Activated T-helper 9 cell treated with anti-CD3 and anti-CD28 coated beads, Interleukin-2, amount 50 U/mL, for 16 hours (primary cell): ENCODE measurements around the gene CCDC13.

ENCODE experiments used
- DNase-seq: peaks from one replicate; pipeline ENCODE4 v3.0.0-alpha.2; 2020; ENCODE audit warnings: low read depth

CCDC13 gene

DNA sequence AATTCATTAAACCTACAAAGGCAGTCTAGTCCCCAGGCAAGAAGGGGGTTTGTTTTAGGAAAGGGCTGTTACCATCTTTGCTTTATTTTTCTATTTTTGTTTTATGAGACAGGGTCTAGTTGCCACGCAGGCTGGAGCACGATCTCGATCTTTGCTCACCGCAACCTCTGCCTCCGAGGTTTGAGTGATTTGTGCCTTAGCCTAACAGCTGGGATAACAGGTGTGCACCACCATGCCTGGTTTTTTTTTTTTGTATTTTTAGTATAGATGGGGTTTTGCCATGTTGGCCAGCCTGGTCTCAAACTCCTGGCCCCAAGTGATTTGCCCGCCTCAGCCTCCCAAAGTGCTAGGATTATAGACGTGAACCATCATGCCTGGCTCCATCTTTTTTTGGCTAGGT is 26.3 kb upstream of the CCDC13 start:
- DNase-seq = no peak

DNA sequence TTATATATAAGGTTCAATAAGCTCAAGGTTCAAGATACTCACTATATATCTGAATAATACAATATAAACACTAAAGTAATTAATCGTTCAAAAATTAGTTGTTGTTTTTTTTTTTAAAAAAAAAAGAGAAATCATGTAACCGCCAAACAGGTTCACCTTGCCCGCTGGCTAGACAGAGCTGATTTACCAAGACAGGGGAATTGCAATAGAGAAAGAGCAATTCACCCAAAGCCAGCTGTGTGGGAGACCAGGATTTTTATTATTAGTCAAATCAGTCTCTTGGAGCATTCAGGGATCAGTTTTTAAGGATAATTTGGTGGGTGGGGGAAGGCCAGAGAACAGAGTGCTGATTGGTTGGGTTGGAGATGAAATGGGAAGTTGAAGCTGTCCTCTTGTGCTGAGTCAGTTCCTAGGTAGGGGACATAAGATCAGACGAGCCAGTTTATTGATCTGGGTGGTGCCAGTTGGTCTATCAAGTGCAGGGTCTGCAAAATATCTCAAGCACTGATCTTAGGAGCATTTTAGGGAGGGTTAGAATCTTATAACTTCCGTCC is 23.4 kb upstream of the CCDC13 start:
- DNase-seq = no peak

DNA sequence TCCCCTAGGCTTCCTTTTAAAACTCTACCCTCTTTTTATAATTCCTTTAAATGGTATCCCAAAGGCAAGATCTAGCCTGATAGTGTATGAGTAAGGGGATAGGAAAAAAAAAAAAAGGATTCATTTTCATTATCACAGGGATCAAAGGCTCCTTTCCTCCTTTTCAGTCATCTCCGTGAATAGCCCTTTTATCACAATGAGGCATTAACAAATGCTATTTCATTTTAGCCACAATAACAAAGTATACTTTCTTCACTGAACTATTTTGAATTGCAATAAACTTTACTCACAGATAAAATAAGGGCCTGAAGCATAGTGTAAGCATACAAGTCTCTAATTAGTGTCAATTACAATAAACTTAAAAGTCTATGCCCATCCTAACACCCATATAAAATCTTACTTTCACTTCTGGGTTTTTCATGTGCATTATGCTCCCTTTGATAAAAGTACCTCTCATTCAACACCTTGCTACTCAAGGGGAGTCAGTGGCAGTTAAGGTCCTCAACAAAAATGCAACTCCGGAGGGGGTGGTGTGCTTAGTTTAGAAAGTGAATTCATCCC is 22.6 kb upstream of the CCDC13 start:
- no peak for DNase-seq

DNA sequence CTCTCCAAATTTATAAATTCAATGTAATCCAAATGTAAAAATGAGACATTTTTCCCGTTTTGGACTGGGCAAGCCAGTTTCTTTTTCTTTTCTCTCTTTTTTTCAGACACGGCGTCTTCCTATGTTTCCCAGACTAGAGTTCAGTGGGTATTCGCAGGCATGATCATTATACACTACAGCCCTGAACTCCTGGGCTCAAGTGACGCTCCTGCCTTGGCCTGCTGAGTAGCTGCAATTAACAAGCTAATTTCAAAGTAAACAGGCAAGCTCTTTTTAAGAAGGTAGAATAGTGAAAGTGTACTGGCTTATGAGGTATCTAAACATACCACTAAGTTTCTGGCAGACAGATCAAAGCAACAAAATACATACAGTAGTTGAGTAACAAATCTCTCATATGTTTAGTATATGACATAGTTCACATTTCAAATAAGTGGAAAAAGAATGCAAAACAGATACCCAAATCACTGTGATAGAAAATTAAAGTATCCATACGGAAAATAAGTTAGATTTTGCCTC is 17.7 kb upstream of the CCDC13 start:
- DNase-seq = no peak

DNA sequence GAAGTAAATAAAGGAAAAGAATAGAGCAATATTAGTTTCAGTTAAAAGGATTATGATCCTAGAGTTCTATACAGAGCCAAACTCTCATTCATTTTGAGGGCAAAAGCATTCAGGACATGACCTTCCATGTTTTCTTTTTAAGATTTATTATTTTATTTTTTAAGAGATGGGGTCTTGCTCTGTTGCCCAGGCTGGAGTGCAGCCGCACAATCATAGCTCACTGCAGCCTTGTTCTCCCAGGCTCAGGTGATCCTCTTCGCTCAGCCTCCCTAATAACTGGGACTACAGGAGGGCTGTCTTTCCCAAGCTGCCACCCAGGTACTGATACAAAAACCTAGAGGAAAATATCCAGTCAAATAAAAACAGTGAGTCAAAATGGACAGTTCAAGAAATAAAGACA is 13.6 kb upstream of the CCDC13 start:
- no peak for DNase-seq

DNA sequence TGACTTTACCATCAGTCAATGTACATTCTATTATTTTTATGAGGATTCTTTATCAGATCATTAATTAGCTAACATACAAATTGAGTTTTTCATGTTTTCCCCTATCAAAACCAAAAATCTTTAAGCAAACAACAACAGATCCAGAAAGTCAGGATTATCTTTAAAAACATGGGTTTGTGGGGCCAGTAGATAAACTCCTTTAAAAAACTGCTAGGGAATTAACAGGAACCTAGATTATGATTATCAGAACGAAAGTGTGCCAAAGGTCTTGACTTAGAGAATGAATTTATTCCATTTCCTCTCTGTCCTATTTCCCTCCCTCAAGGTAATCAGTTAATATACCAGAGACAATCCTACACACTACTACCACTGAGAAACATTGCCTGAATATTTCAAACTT is 13.2 kb upstream of the CCDC13 start:
- no peak for DNase-seq

DNA sequence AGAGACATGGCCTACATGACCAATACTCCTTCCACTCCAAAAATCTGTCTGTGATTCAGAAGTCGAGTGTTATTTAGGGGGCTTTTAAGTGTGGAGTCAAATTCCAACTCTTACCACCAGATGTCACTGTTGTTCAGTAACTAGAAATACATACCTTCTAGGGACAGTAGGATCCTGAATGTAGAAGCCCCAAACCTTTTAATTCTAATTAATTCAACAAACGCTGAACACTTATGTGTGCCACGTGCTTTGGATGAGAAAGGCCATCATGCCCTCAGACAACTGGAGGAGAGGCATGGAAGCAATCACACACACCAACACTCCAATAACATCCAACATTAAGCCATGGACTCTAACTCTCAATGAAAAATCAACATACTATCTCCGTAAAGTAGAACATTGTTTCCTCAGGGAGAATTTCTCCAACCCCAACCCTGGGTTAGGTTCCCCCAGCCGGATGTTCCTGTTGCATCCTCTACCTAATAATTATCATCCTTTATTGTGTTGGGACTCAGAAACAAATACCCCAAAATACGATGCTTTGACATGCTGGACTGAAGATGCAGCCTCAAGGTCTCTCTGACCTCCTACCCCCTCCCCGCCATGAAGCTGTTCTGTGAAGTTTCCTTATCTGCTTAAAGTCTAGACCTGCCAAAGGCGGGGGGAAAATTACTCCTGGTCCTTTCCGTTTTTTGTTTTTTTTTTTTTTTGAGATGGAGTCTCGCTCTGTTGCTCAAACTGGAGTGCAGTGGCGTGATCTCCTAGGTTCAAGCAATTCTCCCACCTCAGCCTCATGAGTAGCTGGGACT is 8.0 kb upstream of the CCDC13 start:
- DNase-seq = no peak

DNA sequence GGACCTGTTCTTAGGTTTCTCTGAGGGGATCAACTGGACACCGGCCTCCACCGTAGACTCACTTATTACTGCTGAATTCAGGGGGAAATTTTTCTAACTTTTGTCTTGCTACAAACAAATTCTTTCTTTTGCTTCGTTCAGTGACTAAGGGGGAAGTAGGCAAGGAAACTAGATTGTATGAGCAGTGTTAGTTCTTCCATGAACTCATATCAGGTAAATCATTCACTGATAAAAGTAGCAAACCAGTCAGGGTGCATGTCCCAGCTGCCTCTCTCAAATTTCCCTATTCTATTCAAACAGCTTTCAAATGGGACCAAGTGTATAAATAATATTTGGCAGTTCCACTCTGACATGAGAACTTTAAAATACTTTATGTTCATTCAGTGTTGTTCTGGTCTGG is 7.3 kb upstream of the CCDC13 start:
- no peak for DNase-seq

DNA sequence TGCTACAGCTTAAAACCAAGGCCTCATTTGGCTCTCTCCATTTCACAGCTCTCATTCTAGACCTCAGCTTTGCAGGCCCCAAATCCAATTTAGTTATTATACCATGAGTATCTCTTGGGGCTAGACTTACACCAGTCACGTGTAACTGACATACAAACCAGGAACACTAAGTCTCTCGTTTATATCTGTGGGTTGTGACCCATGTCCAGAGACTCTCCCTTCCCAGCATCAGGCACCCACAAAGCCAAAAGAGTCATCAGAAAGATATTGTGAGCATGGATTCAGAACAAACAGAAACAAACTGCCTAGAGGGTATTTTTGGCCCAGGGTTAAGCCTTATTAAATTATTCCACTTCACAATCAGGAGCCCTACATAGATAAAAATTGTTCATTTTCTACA is 5.6 kb upstream of the CCDC13 start:
- no peak for DNase-seq

DNA sequence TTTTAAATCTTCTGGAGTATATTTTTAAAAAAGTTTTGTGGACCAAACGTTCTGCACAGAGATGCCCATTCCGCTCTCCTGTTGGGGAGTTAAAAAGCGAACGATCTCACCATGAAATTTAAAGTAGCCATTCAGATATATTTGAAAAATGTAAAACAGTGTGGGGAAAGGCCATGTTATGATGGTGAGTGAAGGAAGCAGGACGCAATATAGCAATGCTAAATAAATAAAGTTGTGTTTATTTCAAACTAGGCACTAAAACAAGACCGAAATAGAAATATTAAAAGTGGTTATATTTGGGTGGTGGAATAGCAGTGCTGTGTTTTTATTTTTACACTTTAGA is 327 bp upstream of the CCDC13 start:
- DNase-seq = no peak

DNA sequence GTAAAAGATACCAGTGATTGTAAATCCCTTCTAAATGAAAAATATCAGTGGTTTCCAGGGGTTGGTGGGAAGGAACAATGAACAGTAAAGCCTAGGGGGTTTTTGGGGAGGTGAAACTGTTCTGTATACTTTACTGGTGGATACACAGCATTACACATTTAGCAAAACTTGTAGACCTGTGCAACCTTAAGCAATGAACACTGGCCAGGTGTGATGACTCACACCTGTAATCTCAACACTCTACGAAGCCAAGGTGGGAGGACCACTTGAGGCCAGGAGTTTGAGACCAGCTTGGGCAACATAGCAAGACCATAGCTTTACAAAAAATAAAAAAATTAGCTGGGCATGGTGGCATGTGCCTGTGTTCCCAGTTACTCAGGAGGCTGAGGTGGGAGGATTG is 1.8 kb downstream of the CCDC13 start:
- no peak for DNase-seq

DNA sequence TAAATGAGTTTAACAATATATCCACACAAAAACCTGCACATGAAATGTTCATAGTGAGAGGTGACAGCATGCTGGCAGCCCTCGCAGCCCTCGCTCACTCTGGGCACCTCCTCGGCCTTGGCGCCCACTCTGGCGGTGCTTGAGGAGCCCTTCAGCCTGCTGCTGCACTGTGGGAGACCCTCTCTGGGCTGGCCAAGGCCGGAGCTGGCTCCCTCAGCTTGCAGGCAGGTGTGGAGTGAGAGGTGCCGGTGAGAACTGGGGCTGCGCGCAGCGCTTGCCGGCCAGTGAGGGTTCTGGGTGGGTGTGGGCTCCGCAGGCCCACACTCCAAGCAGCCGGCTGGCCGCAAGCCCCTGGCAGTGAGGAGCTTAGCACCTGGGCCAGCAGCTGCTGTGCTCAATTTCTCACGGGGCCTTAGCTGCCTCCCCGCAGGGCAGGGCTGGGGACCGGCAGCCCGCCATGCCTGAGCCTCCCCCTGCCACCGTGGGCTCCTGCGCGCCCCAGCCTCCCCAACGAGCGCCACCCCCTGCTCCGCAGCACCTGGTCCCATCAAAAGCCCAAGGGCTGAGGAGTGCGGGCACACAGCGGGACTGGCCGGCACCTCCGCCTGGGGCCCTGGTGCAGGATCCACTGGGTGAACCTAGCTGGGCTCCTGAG is 3.4 kb downstream of the CCDC13 start:
- DNase-seq = no peak

DNA sequence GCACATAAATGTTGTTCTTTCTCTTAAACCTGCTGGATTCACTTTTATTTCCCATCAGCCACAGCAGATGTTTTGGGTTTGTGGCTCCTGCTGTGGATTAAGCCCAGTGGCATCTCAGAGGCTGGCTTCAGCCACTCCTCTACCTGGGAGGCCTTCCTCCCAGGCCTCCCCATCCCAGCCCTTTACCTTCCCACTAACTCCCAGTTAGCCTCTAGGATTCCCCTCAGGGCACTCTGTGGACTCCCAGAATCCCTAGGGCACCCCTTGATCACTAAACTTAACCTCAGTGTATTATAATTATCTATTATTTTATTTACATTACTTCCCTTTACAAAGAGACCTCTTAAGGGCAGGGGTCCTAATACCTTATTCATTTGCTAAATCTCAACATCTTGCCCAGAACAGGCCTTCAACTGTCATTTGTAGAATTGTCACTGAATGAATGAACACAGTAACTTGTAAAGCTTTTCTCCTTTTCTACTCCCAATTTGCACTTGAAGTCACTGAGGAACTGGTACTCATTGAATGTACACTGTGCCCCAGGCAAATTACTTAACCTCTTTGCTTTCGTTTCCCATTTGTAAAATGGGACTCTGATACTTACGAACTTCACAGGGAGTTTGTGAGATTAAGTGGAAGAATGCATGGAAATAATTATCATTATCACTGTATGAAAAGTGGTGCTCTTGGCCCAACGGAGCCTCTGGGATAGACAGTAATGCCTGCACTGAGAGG is 8.3 kb downstream of the CCDC13 start:
- DNase-seq = no peak

DNA sequence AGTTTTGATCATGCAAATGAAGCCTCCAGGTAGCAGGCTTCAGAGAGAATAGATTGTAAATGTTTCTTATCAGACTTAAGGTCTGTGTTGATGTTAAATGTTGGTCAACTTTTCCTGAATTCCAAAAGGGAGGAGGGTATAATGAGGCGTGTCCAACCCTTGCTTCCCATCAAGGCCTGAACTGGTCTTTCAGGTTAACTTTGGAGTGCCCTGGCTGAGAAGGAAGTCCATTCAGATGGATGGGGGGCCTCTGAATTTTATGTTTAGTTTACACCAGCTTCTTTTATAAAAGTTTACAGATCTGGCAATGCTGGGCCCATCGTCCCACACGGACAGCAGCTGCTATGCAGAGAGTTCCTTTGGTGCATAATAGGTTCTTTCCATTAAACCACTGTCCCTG is 8.9 kb downstream of the CCDC13 start:
- DNase-seq = no peak

DNA sequence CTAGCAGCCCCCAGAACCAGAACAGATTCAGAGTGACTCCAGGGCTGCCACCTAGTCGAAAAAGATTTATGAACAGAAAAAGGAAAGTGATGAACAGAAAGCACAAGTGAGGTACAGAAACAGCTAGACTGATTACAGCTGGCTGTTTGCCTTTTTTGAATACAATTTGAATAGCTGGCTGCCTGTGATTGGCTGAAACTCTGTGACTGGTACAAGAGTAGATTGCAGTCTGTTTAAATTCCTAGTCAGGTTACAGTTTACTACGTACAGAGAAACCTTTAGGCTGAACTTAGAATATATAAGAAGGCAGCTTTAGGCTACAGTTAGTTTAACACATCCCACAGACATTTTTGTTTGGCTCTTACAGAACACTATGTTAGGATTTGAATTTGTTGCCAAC is 10.0 kb downstream of the CCDC13 start:
- no peak for DNase-seq

DNA sequence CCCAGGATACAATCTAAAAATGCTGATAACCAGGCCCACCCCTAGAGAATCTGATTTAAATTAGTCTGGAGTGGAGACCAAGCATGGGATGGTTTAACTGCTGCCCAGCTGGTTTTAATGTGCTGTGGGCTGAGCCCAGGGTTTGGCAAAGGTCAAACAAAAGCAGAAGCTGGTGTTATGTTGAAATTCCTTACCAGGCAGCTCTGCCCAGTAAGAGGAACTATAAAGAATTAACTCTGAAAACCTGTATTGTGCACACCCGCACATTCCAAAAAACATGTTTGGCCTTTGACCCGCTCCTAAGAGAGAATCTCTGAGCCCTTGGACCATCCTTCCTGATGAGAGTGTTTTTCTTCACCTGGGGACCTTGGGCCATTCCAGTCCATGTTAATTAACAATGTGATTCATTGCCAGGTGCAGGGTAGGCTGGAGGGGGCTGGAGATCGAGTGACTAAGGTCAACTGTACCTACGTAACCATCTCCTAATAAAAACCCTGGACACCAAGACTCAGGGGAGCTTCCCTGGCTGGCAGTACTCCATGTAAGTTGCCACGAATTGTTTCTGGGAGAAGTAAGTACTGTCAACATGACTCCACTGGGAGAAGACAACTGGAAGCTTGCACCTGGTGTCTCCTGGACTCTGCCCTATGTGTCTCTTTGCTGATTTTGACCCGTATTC is 10.9 kb downstream of the CCDC13 start:
- DNase-seq = no peak

DNA sequence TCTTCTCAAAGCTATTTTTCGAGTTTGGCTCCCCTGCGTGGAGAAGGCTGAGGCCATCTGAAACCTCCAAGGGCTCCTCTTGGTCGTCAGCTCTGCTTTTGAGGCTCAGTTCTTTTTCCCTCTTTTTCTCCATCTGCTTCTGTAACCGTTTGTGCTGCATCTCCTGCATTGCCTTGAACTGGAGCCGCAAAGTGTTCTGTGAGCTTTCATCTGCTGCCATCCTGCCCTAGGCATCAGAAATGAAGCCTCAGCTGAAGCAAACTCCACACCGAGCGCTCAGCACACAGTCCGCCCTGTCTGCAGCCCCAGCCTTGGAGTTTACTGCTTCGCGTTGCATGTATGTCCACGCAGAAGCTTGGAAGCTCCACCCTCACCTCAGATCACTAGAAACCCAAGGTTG is 14.9 kb downstream of the CCDC13 start:
- DNase-seq = no peak

DNA sequence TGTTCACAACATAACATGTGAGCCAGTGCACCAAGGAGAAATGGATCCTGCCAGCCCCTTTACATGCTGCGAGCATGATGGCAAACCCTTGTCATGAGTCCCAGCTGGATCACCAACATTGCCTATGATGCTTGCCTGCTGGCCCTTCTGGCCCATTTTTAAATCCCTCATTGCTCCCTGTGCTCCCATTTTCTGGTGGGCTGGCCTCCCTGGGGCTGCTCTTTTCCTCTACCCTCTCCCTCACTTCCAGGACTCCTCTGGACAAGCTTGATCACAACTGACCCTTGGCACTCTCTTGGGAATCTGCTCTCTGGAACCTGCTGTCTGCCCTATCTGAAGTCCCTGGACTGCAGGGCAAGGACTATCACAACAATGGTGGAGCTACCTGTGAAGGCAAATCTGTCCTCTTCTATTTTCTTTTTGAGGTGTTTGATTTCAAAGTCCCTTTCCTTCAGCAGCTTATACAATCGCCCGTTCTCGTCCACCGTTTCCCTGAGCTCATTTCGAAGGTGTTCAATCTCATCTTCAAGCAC is 16.3 kb downstream of the CCDC13 start:
- no peak for DNase-seq

DNA sequence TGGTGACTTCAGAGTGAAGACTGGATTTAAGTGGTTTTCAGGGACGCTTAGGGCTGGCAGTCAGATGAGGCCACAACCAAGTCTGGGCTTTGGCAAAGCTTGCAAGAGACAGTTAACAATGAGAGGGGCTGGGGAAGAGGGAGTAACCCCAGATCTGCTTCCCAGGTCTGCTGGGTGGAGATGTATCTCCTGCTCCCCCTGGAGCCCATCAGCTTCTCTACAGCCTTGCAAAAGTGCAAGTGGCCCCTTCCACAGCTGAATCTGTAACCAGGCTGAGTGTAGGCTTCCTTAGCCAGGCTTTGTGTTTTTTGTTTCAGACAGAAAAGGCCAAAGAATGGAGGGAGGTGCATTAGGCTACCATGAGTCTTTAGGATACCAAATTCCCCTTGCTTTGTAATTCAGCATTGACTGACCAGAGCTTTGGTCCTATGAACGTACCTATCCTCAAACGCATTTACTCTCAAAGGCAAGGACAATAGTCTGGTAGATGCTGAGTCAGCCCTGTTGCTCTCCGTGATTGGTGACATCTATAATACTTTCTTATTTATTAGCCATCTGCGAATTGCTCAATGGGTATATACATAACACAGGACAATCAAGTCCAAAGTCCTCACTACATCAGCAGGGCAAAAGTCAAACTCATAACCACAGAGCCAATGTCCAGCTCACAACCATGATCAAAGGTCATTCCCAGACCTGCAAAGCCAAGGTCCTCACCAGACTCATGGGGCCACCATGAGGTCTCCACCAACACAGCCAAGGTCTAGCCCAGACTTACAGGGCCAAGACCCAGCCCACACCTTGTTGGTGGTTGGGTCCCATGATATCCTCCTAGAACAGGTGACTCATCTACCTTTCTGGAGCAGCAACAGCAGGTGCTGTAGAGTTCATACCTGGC is 17.1 kb downstream of the CCDC13 start:
- DNase-seq = no peak

DNA sequence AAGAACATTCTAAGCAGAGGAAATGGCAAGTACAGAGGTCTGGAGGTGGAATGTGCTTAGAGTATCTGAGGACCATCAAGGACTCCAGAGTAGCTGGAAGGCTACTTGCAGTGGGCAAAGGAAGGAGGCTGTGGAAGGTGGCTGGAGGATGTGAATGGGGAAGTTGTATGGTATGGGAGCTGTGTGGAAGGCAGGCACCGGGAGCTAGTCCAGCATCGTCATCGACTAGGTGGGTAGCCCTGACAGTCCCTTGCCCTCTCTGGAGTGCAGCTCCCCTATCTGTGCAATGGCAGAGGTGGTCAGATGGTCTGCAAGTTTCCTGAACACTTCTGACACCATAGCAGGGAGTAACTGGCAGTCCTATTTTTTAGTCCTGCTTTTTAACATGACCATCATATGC is 19.3 kb downstream of the CCDC13 start:
- DNase-seq = no peak

DNA sequence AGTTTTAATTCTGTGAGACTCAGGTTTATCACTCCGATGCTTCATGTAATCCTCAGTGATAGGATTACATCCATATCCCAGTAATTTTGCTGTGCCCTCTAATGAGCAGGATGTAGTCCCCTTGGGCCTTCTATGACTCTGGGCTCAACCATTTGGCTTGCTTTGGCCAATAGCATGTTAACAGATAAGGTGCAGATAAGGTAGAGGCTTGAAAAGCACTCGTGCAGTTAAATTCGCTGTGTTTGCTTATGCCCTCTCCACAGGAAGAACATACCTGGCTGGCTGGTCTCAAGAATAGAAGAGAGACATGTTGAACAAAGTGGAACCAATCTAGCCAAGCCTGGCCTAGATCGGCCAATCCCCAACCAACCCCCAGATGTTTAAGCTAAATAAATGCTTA is 20.1 kb downstream of the CCDC13 start:
- DNase-seq = no peak
